SH-SY5Y (cell line): ENCODE measurements around the gene SUSD3.

Experiments used
- GATA2 ChIP-seq: IDR thresholded peaks from 2 replicates; pipeline ENCODE4 v1.6.1; 2011; ENCODE audit warnings: mild to moderate bottlenecking, low read depth, low read length
- GATA3 ChIP-seq: IDR thresholded peaks from 2 replicates; pipeline ENCODE4 v1.6.1; 2011; ENCODE audit warnings: low read depth, mild to moderate bottlenecking, low read length, moderate library complexity

DNA sequence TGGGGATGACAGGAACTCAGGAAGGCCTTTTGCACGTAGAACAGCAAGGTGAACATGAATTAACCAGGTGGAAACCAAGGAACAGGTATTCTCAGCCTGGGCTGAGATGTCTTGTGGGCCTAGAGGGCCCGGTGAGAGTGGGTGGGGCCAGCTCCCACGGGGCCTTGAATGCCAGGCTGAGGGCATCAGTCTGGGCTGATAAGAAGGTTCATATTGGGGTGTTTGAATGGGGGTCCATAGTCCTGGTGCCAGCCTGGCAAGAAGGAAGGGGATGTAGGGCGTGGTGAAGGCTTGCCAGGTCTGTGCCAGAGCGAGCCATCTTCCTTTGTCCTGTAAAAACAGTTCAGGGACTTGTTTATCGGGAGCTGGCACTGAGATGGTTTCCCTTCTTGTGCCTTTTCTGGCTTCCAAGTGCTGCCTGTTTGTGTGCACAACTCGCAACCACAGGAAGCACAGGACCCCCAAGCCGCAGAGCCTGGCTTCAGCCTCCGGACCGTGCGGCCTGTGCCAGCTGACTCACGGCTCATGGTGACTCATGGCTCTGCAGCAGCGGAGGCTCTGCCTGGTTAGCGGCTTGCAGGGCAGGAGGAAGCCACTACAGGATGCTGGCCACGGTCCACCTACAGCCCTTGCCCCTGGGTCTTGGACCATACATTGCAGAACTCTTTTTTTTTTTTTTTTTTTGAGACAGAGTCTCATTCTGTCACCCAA lies 39.9 kb downstream of the SUSD3 start:
- no peak for TF ChIP-seq GATA2
- no peak for TF ChIP-seq GATA3
